HG03378 (cell line): Measurements from ENCODE around the gene SPPL2B.

Experiments
- ATAC-seq: cut with Tn5 transposase; IDR thresholded peaks from one replicate; pipeline ENCODE4 v1.9.1; 2021; ENCODE audit warnings: mild to moderate bottlenecking, moderate library complexity; ENCODE audit not compliant: unreplicated experiment

Gene SPPL2B

GRCh38 chr19:2353159-2353886 lies 24.8 kb downstream of the SPPL2B start:
- no peak for ATAC-seq

GRCh38 chr19:2353887-2354592 lies 25.6 kb downstream of the SPPL2B start:
- ATAC-seq, result no peak

- no peak for ATAC-seq
Measured at GRCh38 chr19:2354670-2355069, 26.2 kb downstream of the SPPL2B start.

- ATAC-seq, result no peak
Measured at GRCh38 chr19:2355168-2356035, 26.9 kb downstream of the SPPL2B start.

GRCh38 chr19:2356036-2356646 lies 27.7 kb downstream of the SPPL2B start:
- no peak for ATAC-seq

GRCh38 chr19:2357279-2358206 lies 29.1 kb downstream of the SPPL2B start:
- ATAC-seq, result no peak

GRCh38 chr19:2358548-2359173 lies 30.2 kb downstream of the SPPL2B start:
- no peak for ATAC-seq

GRCh38 chr19:2359992-2360685 lies 31.7 kb downstream of the SPPL2B start, which contains the start of gene TMPRSS9:
TSS of gene TMPRSS9 (plus strand) at chr19:2360265. CDS start at chr19:2389786, 29,521 bp downstream.
- ATAC-seq, result no peak

GRCh38 chr19:2360833-2361232 lies 32.3 kb downstream of the SPPL2B start:
- ATAC-seq, result no peak

- ATAC-seq, result no peak
Measured at GRCh38 chr19:2361246-2362045, 33.0 kb downstream of the SPPL2B start.

- no peak for ATAC-seq
Measured at GRCh38 chr19:2362046-2362969, 33.8 kb downstream of the SPPL2B start.

GRCh38 chr19:2362970-2363300 lies 34.5 kb downstream of the SPPL2B start:
- no peak for ATAC-seq

GRCh38 chr19:2363419-2363818 lies 34.9 kb downstream of the SPPL2B start:
- no peak for ATAC-seq

GRCh38 chr19:2365201-2365970 lies 36.9 kb downstream of the SPPL2B start:
- ATAC-seq, result no peak

- no peak for ATAC-seq
Measured at GRCh38 chr19:2371656-2372055, 43.2 kb downstream of the SPPL2B start.

GRCh38 chr19:2372076-2372612 lies 43.7 kb downstream of the SPPL2B start:
- no peak for ATAC-seq
